B cell (primary cell): Measurements from ENCODE around the gene FAM81A. TPM values are rescaled to one million over a fixed set of nuclear protein-coding genes. Genes with fewer than 3 reads are reported as not detected.
A peak's percentile ranks its signal among the peaks of the same experiment; 100 is the strongest.

Experiments
- ATAC-seq: fragments of 200-7000 bp; cut with Tn5 transposase; one replicate; pipeline ENCODE4 v1.10.0; 2021; ENCODE audit warnings: low read depth, mild to moderate bottlenecking, moderate number of reproducible peaks, moderate library complexity
- CTCF ChIA-PET: fragments of 350-600 bp; sonication (Branson Sonifier 250); formaldehyde crosslinking; loops from one replicate; lab custom pipeline; 2021; ENCODE audit warnings: antibody characterized with exemption, inconsistent platforms; lab: Charles Lee
- POLR2A ChIA-PET: fragments of 350-600 bp; sonication (Branson Sonifier 250); formaldehyde crosslinking; loops from one replicate; lab custom pipeline; 2021; ENCODE audit warnings: antibody characterized with exemption; lab: Charles Lee
- DNase-seq: peaks from one replicate; pipeline ENCODE4 v3.0.0; 2013
- H2AFZ ChIP-seq: 2 replicates; pipeline ENCODE4 v1.6.1; 2012; ENCODE audit warnings: mild to moderate bottlenecking, low read depth, low read length; ENCODE audit not compliant: insufficient read depth, poor library complexity, severe bottlenecking
- H3K27ac ChIP-seq, 2 donors: 1 replicate in 1 of 2; 2 replicates in 1 of 2; pipeline ENCODE4 v1.5.1; 2012 to 2013; ENCODE audit warnings: low read length in 2 of 2, mild to moderate bottlenecking in 2 of 2, moderate library complexity in 1 of 2
- H3K27me3 ChIP-seq, 4 experiments: fragments of 200-600 bp in 1 of 4; sonication (generic) in 1 of 4; replicated peaks in 1 of 4; 1 replicate in 2 of 4; 2 replicates in 2 of 4; pipeline versions ENCODE4 v1.6.1 to v1.7.0; 2013 to 2016; ENCODE audit warnings: low read length in 3 of 4, mild to moderate bottlenecking in 2 of 4, mixed read lengths in 1 of 4, moderate library complexity in 1 of 4; ENCODE audit not compliant: insufficient read depth in 4 of 4, control insufficient read depth in 3 of 4; ENCODE audit errors: control extremely low read depth in 1 of 4
- H3K36me3 ChIP-seq, 2 experiments: replicated peaks in 1 of 2; 1 replicate in 1 of 2; 2 replicates in 1 of 2; pipeline versions ENCODE4 v1.6.1 to v1.7.1; 2013; ENCODE audit warnings: low read length in 1 of 2; ENCODE audit not compliant: insufficient read depth in 2 of 2, control insufficient read depth in 1 of 2; ENCODE audit errors: control extremely low read depth in 1 of 2, extremely low read depth in 1 of 2
- H3K4me1 ChIP-seq, 2 donors: fragments of 200-600 bp in 1 of 2; sonication (generic) in 1 of 2; 1 replicate in 1 of 2; 2 replicates in 1 of 2; pipeline versions ENCODE4 v1.5.1 to v1.6.1; 2013 to 2017; ENCODE audit warnings: low read length in 2 of 2; ENCODE audit not compliant: control insufficient read depth in 2 of 2, insufficient read depth in 2 of 2
- H3K4me2 ChIP-seq: replicated peaks from 2 replicates; pipeline ENCODE3; 2012; ENCODE audit warnings: mild to moderate bottlenecking, low read depth, low read length; ENCODE audit not compliant: poor library complexity, severe bottlenecking
- H3K4me3 ChIP-seq, 5 experiments: fragments of 200-600 bp in 1 of 5; sonication (generic) in 1 of 5; 1 replicate in 3 of 5; 2 replicates in 2 of 5; pipeline versions ENCODE4 v1.5.1 to v1.7.0; 2011 to 2016; ENCODE audit warnings: low read length in 4 of 5, mild to moderate bottlenecking in 4 of 5, low read depth in 2 of 5, control low read depth in 1 of 5, moderate library complexity in 1 of 5; ENCODE audit not compliant: insufficient read depth in 1 of 5; ENCODE audit errors: control extremely low read depth in 1 of 5, extremely low read depth in 1 of 5
- H3K79me2 ChIP-seq: fragments of 200-600 bp; sonication (generic); one replicate; pipeline ENCODE4 v1.6.0; 2016; ENCODE audit warnings: low read length; ENCODE audit not compliant: control insufficient read depth, insufficient read depth
- H3K9ac ChIP-seq: fragments of 200-600 bp; sonication (generic); 2 replicates; pipeline ENCODE4 v1.6.1; 2017; ENCODE audit warnings: mild to moderate bottlenecking, low read length, moderate library complexity
- H3K9me3 ChIP-seq, 3 donors: one replicate each; pipeline versions ENCODE4 v1.6.1 to v1.7.1; 2013; ENCODE audit warnings: low read length in 2 of 3; ENCODE audit not compliant: control insufficient read depth in 2 of 3, insufficient read depth in 1 of 3; ENCODE audit errors: control extremely low read depth in 1 of 3
- H4K20me1 ChIP-seq: 2 replicates; pipeline ENCODE4 v1.6.0; 2012; ENCODE audit warnings: mild to moderate bottlenecking, low read length; ENCODE audit not compliant: insufficient read depth, control insufficient read depth, poor library complexity, severe bottlenecking
- H3K27ac Mint-ChIP-seq: one replicate; pipeline ENCODE4 v1.8.0; 2021; ENCODE audit warnings: mixed read lengths
- H3K27me3 Mint-ChIP-seq: one replicate; pipeline ENCODE4 v1.8.0; 2021; ENCODE audit warnings: mixed read lengths
- H3K4me1 Mint-ChIP-seq: one replicate; pipeline ENCODE4 v1.8.0; 2021; ENCODE audit warnings: mixed read lengths
- H3K4me3 Mint-ChIP-seq: one replicate; pipeline ENCODE4 v1.8.0; 2021; ENCODE audit warnings: mixed read lengths
- H3K9me3 Mint-ChIP-seq: one replicate; pipeline ENCODE4 v1.8.0; 2022; ENCODE audit warnings: mixed read lengths; ENCODE audit not compliant: insufficient read depth
- CTCF ChIP-seq: fragments of 200-600 bp; IDR thresholded peaks from one replicate; pipeline ENCODE4 v1.8.0; 2022; ENCODE audit warnings: antibody characterized with exemption, mild to moderate bottlenecking
- EZH2 ChIP-seq: IDR thresholded peaks from 2 replicates; pipeline ENCODE4 v1.6.1; 2012; ENCODE audit warnings: borderline replicate concordance, low read depth, mild to moderate bottlenecking, moderate library complexity, low read length; ENCODE audit not compliant: insufficient read depth, poor library complexity, severe bottlenecking
- WGBS: methylation state at CpG from one replicate; pipeline ENCODE4 v1.1.5; 2013; ENCODE audit warnings: missing lambda C conversion rate; ENCODE audit not compliant: insufficient coverage; 5-methylcytosine and 5-hydroxymethylcytosine counted together
- intact Hi-C: fragments of 100-400 bp; cut with micrococcal nuclease; formaldehyde crosslinking; loops from one replicate; pipeline ENCODE4 v1.10.0; 2022
- polyA plus RNA-seq: library from polyadenylated mRNA; depleted of rRNA; stranded (reverse); fragments of >200 nt; gene quantifications from 2 replicates; pipeline ENCODE4 v1.2.3, GENCODE V29; 2012
- total RNA-seq, 2 donors: library from RNA; stranded (reverse); fragments of 120-200 nt in 1 of 2; gene quantifications; 1 replicate in 1 of 2; 2 replicates in 1 of 2; pipeline versions ENCODE4 v1.2.3 to v1.2.4, GENCODE V29; 2013 to 2022

FAM81A gene
- total and polyA plus RNA-seq, 2 donors (not counting 1 experiment from before 2014, with no cell fraction given): 2.0 to 3.9 TPM

DNA sequence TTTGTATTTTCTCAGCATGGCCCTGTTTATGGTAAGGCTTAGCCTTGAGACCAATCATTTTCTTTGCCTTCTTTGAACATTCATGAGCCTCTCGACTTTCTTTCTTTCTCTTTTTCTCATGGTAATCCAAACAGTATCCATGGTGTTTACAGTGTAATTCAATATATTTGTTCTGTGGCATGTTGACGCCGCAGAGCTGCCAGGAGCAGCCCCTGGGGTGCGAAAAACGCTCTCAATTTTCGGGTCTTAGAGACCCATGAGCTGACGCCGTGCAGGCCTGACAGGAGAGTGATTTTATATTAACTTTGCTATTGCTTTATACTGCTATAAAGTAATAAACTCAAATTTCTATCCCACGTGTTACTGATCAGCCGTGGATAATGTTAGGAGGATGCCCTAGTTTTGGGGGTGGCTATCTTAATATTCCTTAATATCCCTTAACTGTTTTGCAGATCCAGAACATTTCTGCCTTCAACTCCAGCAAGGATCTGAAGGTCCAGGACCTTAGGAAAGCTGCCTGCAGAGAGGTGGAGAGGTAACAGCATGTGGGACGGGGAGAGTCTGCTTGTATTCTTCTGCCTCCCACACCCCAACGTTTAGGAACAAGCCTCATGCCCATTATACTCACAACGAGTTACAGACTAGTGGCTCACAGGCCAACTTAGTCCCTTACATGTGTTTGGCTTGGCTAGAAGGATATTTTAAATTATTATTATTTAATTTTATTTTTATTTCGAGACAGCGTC is 36.0 kb upstream of the FAM81A start:
- Mint-ChIP-seq H3K9me3 (no peaks in the 10 kb centered on the region), H3K27me3 (no peaks in the 10 kb centered on the region), H3K4me3 (no peak overlapping the region), H3K27ac (peak overlapping the region; percentile 39), H3K4me1 (peaks cover 82% of the 10 kb centered on the region)
- DNase-seq (no peak), ATAC-seq (no peak)
- POLR2A ChIA-PET: interaction anchor here (0.7 kb wide), 1 partner anchor 471 kb away, joined by 5 read pairs; no protein-coding TSS in a partner anchor
- no peak overlapping the region for H3K9ac ChIP-seq
- H3K4me2 ChIP-seq: peak overlapping the region; percentile 17
- intact Hi-C loops: no loop called here
- no CpG with 5 or more reads among the region's 15 CpGs for WGBS
- H3K79me2 ChIP-seq: peaks cover 40% of the 10 kb centered on the region
- TF ChIP-seq EZH2 (no peak), CTCF (no peak)
- no peaks in the 10 kb centered on the region for H3K36me3 ChIP-seq
- no peaks in the 10 kb centered on the region for H3K27me3 ChIP-seq
- no peak overlapping the region for H3K4me3 ChIP-seq
- no peaks in the 10 kb centered on the region for H4K20me1 ChIP-seq
- H2AFZ ChIP-seq: no peak overlapping the region
- peak overlapping the region in 1 of 2 donors; percentile 61 for H3K27ac ChIP-seq
- H3K9me3 ChIP-seq: no peaks in the 10 kb centered on the region
- CTCF ChIA-PET: interaction anchor here (0.8 kb wide), 1 partner anchor 155 kb away, joined by 3 read pairs; no protein-coding TSS in a partner anchor
- peaks cover 81 to 83% of the 10 kb centered on the region in 2 donors for H3K4me1 ChIP-seq

DNA sequence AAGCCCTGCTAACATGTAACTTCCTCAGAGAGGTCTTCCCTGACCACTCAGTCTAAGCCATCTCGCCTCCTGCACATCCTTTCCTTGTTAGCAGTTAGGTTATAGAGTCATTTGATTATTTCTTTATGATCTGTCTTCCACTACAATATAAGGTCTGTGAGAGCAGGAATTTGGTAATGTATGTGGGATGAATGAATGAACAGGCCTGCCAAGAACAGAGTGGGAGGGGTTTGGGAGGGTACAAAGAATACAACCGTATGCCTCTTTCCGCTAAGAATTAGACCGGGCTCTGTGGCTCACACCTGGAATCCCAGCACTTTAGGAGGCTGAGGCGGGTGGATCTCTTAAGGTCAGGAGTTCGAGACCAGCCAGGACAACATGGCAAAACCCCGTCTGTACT is 32.9 kb upstream of the FAM81A start:
- Histone ChIP-seq H3K9ac (no peak overlapping the region), H4K20me1 (no peaks in the 10 kb centered on the region), H3K79me2 (peaks cover 46% of the 10 kb centered on the region), H3K4me3 (no peak overlapping the region), H3K27me3 (no peaks in the 10 kb centered on the region), H3K27ac (peak overlapping the region in 1 of 2 donors; percentile 24), H2AFZ (peak overlapping the region; percentile 6), H3K9me3 (no peaks in the 10 kb centered on the region), H3K36me3 (no peaks in the 10 kb centered on the region), H3K4me2 (peak overlapping the region; percentile 42), H3K4me1 (peaks cover 79 to 80% of the 10 kb centered on the region in 2 donors)
- Mint-ChIP-seq H3K4me1 (peaks cover 74% of the 10 kb centered on the region), H3K4me3 (peak overlapping the region; percentile 20), H3K27me3 (no peaks in the 10 kb centered on the region), H3K9me3 (no peaks in the 10 kb centered on the region), H3K27ac (peak overlapping the region; percentile 76)
- no peak for TF ChIP-seq CTCF
- no peak for DNase-seq
- ChIA-PET CTCF (no interaction called here), POLR2A (no interaction called here)
- 92% methylated on average over 6 of the region's 7 CpGs for WGBS
- ATAC-seq: no peak
- intact Hi-C loops: no loop called here
